AML-193 (cell line): ENCODE data around the gene ATM.

ENCODE experiments used
- DNase-seq, 2 experiments: peaks; one replicate each; lab custom pipeline; 2025; lab: John Stamatoyannopoulos, UW

The ATM gene, protein sequence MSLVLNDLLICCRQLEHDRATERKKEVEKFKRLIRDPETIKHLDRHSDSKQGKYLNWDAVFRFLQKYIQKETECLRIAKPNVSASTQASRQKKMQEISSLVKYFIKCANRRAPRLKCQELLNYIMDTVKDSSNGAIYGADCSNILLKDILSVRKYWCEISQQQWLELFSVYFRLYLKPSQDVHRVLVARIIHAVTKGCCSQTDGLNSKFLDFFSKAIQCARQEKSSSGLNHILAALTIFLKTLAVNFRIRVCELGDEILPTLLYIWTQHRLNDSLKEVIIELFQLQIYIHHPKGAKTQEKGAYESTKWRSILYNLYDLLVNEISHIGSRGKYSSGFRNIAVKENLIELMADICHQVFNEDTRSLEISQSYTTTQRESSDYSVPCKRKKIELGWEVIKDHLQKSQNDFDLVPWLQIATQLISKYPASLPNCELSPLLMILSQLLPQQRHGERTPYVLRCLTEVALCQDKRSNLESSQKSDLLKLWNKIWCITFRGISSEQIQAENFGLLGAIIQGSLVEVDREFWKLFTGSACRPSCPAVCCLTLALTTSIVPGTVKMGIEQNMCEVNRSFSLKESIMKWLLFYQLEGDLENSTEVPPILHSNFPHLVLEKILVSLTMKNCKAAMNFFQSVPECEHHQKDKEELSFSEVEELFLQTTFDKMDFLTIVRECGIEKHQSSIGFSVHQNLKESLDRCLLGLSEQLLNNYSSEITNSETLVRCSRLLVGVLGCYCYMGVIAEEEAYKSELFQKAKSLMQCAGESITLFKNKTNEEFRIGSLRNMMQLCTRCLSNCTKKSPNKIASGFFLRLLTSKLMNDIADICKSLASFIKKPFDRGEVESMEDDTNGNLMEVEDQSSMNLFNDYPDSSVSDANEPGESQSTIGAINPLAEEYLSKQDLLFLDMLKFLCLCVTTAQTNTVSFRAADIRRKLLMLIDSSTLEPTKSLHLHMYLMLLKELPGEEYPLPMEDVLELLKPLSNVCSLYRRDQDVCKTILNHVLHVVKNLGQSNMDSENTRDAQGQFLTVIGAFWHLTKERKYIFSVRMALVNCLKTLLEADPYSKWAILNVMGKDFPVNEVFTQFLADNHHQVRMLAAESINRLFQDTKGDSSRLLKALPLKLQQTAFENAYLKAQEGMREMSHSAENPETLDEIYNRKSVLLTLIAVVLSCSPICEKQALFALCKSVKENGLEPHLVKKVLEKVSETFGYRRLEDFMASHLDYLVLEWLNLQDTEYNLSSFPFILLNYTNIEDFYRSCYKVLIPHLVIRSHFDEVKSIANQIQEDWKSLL (N-terminal part only)

DNA sequence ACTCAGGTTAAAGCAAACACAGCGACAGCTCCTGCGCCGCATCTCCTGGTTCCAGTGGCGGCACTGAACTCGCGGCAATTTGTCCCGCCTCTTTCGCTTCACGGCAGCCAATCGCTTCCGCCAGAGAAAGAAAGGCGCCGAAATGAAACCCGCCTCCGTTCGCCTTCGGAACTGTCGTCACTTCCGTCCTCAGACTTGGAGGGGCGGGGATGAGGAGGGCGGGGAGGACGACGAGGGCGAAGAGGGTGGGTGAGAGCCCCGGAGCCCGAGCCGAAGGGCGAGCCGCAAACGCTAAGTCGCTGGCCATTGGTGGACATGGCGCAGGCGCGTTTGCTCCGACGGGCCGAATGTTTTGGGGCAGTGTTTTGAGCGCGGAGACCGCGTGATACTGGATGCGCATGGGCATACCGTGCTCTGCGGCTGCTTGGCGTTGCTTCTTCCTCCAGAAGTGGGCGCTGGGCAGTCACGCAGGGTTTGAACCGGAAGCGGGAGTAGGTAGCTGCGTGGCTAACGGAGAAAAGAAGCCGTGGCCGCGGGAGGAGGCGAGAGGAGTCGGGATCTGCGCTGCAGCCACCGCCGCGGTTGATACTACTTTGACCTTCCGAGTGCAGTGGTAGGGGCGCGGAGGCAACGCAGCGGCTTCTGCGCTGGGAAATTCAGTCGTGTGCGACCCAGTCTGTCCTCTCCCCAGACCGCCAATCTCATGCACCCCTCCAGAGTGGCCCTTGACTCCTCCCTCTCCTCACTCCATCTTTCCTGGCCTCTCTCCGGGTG lies at the start of gene ATM, which contains the start of gene NPAT:
TSS of gene ATM (plus strand) at position 494 of the 774 bp plus-strand sequence. CDS start 4,558 bp downstream, outside the sequence.
TSS of gene NPAT (minus strand) at position 65 of the 774 bp plus-strand sequence. CDS start 102 bp downstream, outside the sequence.
- peak; percentile 100 for DNase-seq

DNA sequence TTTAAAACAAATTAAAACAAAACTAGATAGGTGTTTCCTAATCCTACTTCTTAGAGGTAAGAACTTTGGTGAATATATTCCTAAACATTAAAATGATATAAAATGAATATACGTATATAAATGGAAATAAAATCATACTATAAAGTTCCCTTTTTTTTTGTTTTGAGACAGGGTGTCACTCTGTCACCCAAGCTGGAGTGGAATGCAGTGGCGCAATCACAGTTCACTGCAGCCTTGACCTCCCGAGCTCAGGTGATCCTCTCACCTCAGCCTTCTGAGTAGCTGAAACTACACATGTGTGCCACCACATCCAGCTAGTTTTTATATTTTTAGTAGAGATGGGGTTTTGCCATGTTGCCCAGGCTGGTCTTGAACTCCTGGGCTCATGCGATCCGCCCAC lies 45.3 kb upstream of the ATM start:
- DNase-seq: no peak

DNA sequence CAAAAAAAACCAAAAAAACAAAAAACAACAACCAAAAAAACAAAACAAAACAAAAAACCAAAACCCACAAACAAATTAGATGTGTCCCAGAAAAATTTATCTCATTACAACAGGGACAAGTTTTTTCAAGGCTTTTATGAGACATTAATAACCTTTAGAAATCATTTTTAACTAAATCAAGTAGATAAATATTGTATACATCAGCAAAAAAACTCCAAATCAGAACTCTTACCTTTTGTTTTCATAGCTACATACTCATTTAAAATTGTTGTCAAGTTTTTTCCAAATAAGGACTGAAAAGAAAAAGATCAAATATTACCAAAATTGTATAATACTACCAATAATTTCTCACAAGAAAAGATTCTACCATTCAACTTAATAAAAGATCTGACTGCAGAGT lies 29.1 kb upstream of the ATM start:
- no peak for DNase-seq

DNA sequence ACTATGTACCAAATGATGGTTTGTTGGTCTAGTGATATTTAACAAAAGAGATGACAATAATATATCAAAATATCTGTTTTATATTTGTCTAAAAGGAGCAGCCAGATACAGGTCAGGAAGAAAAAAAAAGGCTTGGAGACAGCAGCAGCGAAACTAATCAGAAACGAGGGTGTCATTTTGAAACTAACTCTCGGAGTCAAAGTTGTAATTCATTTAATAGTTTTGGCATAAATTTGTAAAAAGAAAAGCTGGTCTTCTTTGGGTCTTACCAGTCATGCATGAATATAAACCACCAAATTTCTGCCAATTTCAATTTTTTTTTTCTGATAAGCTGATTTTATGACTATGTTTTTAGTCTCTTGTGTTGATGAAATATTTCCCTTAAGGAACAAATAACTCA lies 26.0 kb upstream of the ATM start:
- no peak for DNase-seq

DNA sequence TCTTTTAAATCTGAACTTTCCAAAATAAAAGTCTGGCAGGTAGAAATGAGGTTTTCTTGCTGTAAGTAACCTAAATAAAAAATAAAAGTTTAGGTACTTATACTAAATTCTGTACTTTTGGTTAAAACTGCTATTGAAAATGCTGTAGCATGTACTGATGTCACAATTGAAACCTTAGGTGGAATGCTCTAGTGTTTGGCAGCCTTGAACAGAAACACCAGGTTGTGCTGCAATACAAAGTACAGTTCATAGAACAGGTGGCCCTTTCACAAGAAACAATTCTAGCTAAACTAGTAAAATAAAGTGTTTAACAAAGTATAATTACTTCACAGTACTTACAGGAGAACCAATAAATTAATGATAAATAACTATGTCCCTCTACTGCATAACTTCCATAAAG lies 25.5 kb upstream of the ATM start:
- no peak for DNase-seq

DNA sequence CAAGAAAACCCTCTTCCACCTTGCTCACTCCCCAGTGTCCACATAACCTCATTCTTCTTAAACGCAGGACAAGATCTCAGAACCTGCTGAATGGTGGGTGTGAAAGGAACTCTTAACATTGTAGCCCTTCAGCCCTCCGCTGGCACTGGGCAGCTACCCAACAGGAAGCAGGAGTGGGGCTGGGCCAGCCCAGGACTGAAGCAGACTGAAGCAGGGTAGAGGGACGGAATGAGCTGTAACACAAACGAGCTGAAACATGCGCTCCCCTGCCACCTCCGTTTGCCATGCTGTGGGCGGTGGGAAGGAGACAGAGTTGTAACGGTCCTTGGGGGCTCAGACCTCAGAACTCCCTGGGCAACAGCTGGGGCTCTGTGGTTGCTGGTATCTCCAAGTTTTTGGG lies 24.0 kb upstream of the ATM start:
- no peak for DNase-seq

DNA sequence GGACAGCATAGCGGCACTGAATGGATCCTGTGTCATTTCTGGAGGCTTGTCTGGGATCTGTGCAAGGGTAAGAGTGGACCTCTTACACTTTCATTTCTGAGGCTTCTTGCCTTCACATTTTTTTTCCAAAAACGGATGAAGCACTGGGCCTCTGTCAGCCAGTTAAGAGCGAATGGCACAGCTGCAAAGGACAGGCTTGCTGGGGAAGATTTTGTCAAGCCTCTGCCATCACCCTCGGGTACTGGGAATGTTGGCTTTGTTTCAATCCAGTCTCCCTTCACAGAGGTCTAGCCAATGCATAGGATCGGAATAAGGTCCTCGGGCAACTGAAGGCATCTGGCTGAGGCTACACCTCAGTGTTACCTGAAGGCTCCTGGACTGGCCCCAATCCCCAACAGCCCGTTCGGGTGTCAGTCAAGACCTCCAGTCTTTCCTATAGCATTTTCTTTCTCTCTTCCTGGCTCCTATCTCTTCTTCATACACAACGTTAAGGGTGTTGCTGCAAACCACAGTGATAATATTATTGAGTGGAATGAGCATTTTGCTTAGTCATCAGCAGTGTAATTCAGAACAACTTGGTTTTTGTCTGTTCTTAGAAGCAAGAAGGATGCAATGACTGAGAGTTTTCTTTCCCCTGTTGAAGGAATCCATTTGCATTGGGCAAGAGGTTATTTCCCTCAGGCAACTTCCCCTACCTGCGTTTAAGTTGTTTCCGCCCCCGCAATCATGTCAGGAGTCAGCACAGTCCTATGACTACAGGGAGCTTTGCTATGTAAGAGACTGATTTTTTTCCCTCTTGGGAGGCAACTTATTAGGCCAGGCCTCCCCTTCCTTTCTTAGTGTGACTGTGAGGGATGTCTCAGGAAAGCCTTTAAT lies 23.2 kb upstream of the ATM start:
- peak; percentile 86 to 87 for DNase-seq

DNA sequence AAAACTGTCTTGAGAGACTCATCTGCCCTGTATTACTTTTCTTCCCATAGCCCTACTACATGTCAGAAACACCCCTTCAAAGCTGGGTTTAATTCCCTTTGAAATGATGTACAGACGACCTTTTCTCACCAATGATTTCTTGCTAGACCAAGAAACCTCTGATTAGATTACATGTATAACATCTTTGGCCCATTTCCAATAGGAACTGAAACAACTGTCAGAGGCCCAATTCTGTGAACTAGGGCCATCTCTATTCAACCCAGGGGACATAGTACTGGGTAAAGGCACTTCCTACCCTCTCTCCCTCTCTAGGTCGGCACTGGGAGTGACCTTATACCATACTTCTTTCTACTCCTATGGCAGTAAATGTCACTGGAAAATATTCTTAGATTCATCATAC lies 19.8 kb upstream of the ATM start:
- DNase-seq: no peak

DNA sequence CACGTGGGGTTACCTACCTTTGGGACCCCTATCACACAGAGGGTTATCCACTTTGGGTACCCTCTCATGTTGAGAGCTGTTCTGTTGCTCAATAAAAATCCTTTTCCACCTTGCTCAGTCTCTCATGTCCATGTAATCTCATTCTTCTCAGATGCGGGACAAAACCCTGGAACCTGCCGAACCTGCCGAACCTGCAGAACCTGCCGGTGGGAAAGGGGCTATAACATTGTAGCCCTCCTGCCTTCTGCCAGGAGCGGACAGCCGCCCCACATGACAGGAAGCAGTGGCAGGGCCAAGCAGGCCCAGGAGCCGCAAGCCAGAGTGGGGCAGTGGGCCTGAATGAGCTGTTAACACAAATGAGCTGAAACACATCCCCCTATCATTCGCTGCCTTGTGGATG lies 18.5 kb upstream of the ATM start:
- no peak for DNase-seq

DNA sequence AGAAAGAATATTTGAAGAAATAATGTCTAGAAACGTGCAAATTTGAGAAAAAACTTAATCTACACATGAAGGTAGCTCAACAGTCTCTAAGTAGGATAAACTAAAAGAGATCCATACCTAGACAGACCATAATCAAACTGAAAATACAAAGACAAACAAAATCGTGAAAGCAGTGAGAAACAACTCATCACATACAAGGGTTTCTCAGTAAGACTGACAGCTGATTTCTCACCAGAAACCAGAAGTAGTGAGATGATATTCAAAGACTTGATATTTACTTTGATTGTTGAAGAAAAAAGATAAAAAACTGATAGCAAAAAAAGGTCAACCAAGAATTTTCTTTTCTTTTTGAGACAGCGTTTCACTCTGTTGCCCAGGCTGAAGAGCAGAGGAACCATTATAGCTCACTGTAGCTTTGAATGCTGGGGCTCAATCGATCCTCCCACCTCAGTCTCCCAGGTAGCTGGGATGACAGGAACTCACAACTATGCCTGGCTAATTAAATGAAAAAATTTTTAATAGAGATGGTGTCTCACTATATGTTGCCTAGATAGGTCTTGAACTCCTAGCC lies 17.9 kb upstream of the ATM start:
- no peak for DNase-seq

DNA sequence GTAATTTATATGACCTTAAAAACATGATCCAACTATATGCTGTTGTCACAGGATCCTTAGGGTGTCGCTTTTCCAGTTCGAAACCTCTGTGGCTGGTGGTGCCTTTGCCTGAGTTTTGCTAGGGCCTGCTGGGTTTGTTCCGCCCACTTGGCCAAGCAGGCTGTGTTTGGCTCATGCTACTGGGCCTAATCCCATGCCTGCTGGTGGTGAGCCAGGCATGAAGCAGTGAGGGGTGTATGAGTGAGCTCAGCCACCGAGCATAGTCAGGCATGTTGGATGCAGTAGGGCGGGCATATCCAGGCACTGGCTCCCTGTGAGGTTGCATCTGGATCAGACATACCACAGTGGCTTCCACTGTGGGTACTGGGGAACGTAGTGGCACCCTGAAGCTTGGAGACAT lies 16.7 kb upstream of the ATM start:
- DNase-seq: no peak

DNA sequence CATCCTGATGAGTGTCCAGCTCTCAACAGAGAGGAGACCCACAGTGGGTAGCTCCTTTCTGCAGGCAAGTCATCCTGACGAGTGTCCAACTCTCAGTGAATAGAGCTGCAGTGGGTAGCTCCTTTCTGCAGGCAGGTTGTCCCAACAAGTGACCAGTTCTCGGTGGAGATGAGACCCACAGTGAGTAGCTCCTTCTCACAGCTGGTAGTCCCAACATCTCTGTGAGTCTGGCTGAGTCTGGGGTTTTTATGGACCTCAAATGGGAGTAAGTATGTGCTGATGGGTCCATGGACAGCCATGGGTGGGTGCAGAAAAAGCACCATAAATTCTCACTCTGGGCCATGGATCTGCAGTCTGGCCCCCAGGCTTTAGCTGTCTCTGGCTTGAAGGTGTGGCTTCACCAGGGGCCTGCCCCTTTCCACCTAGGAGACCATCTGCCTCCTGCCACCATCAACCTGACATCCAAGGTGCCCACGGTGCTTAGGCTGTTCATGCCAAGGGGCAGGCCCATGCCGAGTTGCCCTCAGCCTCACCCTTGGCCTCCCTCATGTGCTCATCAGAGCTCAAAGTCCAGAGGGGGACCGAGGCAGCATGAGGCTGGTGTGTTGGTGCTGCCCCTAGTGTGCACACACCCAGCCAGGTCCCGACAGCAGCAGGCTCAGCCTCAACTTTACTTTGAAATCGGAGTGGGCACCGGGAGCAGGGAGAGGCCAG lies 15.7 kb upstream of the ATM start:
- no peak for DNase-seq

DNA sequence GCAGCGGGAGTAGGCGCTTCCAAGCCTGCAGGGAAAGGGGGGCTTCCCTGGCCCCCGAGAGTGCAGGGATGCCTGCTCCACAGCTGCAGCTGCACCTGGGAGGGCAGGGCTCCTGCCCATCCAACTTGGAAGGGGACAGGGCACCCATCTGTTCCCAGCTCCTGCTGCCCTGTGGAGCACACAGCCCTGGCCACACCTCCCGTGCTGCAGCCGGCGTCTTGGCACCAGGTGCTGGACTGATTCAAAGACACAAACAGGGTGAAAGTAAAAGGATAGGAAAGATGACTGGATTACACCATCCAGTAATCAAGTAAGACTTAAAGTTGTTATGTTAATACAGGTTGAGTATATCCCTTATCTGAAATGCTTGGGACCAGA lies 15.2 kb upstream of the ATM start:
- DNase-seq: no peak

DNA sequence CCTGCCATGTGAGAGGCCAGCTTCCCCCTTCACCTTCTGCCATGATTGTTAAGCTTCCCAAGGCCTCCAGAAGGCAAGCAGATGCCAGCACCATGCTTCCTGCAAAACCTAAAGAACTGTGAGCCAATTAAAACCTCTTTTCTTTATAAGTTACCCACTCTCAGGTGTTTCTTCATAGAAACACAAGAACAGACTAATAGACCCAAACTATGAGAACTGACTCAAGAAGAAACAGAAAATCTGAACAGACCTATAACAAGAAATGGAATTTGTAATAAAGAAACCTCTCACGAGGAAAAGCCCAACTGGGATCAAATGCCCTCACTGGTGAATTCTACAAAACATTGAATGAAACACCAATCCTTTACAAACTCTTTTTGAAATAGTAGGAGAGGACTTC lies 12.4 kb upstream of the ATM start:
- DNase-seq: no peak

DNA sequence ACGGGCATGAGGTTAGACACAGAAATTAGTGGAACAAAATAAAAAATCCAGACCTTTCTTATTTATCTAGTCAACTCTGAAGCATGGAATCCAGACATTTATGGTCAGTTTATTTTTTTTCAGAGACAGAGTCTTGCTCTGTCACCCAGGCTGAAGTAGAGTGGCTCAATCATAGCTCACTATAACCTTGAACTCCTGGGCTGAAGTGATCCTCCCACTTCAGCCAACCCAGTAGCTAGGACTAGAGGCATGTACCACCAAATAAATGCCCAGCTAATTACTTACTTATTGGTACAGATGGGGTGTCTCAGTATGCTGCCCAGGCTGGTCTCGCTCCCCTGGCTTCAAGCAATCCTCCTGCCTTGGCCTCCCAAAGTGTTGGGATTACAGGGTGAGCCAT lies 9.1 kb upstream of the ATM start:
- DNase-seq: no peak

DNA sequence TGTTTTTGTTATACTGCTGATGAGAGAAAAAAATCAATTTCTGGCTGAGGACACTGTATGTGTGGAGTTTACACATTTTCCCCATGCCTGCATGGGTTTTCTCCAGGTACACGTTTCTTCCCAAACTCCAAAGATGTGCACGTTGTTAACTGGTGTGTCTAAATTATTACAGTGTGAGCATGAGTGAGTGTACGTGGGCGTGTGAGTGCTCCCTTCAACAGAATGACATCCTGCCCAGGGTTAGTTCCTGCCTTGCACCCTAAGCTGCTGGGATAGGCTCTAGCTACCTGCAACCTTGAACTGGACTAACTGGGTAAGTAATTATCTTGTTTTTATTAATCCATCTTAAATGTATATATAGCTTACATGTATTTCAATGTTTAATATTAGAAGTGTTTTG lies 5.9 kb upstream of the ATM start:
- DNase-seq: no peak

DNA sequence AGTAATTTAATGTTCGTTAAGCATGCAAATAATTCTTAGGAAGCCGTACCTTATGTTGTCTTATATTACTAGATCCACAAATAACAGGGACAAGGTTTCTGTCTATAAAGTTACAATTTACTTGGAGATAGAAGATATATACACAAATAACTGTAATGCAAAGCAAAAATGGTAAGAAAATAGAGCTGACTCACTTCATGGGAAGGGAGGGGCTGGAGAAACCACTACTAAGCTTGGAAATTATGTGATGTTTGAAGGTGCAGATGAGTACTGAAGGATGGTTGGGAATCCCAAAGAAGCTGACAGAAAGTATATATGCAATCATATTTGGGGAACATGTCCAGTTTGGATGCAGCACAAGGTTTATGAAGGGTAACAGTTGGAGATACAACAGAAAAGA lies 4.4 kb upstream of the ATM start:
- DNase-seq: no peak

DNA sequence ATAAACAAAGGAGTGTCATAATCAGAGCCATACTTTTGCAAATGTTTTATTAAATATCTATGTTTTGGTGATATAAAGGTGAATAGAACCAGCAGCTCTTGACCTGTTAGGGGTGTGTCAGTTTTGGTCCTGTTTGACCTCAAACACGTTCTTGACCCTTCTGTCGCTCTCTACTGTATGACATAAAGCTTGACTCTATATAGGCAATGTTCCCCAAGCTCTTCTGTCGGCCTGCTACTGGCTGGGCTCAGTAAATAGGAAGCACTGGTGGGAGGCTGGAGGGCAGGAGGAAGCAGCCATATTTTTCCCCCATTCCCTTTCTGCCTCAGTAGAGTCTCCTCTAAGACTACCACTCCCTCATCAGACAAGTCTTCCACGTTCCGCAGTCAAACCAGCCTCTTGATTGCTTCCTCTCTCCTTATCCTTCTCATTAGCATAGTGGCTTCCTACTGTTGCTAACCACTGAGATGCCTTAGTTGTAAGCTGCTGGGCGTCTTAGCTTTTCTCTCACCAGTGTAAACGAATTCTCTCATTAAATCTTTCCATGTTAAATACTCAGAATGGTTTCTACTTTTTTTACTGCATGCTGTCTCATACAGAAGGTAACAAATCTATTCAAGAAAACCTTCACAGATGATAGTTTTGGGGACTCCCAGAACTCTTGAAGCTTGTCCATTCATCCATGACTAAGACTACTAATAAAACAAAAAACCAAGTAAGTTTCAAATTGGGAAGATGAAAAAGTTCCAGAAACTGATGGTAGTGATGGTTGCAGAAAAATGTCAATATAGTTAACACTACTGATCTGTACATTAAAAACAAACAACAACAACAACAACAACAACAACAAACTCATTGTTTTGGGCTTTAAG lies 3.7 kb upstream of the ATM start:
- no peak for DNase-seq
